ENCODE results near the gene S100A4. TPM values are rescaled to one million over a fixed set of nuclear protein-coding genes. Genes with fewer than 3 reads are reported as not detected.
"Not testable (repeated sequence)": the region's sequence is repeated elsewhere in the genome, so short reads cannot be mapped to it uniquely, and the experiment has no call there.

The S100A4 gene
- total and polyA plus RNA-seq, 5 donors: 95.9 to 329 (median 160) TPM

DNA sequence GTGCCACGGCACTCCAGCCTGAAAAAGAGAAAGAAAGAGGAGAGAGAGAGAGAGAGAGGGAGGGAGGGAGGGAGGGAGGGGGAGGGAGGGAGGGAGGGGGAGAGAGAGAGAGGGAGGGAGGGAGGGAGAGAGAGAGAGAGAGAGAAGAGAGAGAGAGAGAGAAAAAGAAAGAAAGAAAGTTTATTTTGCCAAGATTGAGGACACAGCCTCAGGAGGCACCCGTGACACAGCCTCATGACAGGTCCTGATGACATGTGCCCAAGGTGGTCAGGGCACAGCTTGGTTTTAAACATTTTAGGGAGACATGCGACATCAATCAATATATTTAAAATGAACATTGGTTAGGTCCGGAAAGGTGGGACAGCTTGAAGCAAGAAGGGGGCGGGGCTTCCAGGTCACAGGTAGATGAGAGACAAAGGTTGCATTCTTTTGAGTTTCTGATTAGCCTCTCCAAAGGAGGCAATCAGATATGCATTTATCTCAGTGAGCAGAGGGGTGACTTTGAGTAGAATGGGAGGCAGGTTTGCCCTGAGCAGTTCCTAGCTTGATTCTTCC is 25.4 kb downstream of the S100A4 start:
- ATAC-seq; H3K4me3 ChIP-seq (ENCODE audit: low read length); intact Hi-C loops (cut with DNase I); H3K27me3 ChIP-seq (ENCODE audit: control insufficient read depth, insufficient read depth); H3K27ac ChIP-seq (ENCODE audit: low read length); H3K9me3 ChIP-seq (ENCODE audit: control insufficient read depth, low read length); DNase-seq; H3K4me1 ChIP-seq (ENCODE audit: control insufficient read depth, insufficient read depth, low read length): not testable (repeated sequence)
- 84% methylated on average over 5 of the region's 5 CpGs for WGBS

DNA sequence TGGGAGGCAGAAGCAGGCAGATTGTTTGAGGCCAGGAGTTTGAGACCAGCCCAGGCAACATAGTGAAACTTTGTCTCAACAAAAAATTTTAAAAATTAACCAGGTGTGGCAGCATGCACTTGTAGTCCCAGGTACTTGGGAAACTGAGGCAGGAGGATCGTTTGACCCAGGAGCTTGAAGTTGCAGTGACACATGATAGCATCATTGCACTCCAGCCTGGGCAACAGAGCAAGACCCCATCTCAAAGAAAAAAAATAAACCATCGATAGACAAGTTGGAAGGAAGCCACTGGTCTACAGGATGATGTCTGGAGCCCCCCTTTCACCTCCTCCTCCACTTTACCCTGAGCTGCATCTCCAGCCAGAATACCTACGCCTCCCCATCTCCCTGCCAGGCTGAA is 26.4 kb downstream of the S100A4 start:
- Histone ChIP-seq H3K9me3 (ENCODE audit: control insufficient read depth, low read length) (no peaks in the 10 kb centered on the region), H3K4me3 (ENCODE audit: low read length) (no peak overlapping the region), H3K4me1 (ENCODE audit: control insufficient read depth, insufficient read depth, low read length) (peaks cover 3% of the 10 kb centered on the region), H3K27ac (ENCODE audit: low read length) (no peak overlapping the region), H3K27me3 (ENCODE audit: control insufficient read depth, insufficient read depth) (no peaks in the 10 kb centered on the region)
- intact Hi-C loops (cut with DNase I): loop anchor here in 3 of 4 donors (10.0 kb wide), 2 partner anchors 226 to 256 kb away; partner anchors contain the start of gene SLC27A3 (in 1 of the 3)
- DNase-seq: no peak
- 91% methylated on average over 3 of the region's 3 CpGs for WGBS
- no peak for ATAC-seq

DNA sequence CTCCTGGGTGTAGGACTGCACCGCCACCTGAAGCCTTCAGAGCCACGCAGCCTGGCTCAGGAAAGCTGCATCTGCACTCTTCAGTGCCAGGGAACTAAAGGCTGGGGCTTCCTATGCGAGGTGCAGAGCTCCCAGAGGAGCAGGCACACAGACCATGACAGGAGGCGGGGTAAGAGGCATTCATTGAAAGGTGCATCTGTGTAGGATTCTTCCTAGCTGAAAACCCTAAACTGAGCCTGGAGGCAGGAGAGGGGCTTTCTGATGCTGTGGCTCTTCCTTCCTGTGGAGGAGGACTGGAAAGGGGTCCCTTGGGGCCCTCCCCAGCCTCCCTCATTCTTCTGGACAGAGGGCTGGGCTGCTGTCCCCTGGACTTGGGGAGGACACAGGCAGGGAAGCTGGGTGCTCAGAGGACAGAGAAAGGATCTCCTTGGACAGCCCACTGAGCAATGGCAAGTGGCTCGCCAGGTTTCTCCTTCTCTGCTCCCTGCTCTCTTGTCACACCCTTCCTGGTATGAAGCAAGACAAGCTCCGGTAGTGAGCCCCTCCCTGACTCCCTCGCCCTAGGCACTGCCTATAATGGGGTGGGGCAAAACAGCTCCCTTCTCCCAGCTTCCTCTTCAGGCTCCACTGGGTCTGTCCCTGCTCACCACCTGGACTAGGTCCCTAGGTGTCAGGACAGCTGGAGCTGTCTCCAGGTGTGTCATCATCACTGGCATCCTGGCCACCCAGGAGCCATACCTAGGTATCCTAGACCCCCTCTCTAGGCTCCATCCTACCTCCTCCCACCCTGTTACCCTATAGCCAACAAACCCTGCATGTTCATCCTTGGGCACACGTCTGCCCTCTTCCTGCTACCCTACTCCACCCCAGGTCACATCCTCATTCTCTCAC is 29.9 kb downstream of the S100A4 start:
- peak in 1 of 3 donors; percentile 58 for DNase-seq
- intact Hi-C loops (cut with DNase I): loop anchor here in 3 of 4 donors (10.0 kb wide), 2 partner anchors 229 to 259 kb away; partner anchors contain the start of gene SLC27A3 (in 1 of the 3)
- Histone ChIP-seq H3K27me3 (ENCODE audit: control insufficient read depth, insufficient read depth) (no peaks in the 10 kb centered on the region), H3K4me3 (ENCODE audit: low read length) (no peak overlapping the region), H3K9me3 (ENCODE audit: control insufficient read depth, low read length) (no peaks in the 10 kb centered on the region), H3K4me1 (ENCODE audit: control insufficient read depth, insufficient read depth, low read length) (peaks cover 3% of the 10 kb centered on the region), H3K27ac (ENCODE audit: low read length) (no peak overlapping the region)
- 57% methylated on average over 8 of the region's 8 CpGs for WGBS
- peak; percentile 65 to 83 for ATAC-seq

DNA sequence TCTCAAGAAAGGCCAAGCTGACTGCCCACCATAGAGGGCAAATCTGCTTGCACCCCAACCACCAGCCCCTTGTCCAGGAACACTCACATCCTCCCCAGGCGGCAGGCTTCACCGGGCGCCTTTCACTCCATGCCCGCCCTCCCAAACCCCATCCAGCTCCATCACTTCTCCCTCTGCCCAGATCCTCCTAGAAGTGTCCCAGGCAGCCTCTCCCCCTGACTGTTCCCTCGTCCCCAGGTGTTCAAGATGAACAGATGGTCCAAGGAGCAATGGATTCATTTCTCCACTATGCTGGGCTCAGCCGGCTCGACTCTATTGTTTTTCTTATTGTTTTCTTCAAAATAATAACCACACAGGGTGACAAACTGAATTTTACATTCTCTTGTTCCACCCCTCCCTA is 31.9 kb downstream of the S100A4 start:
- intact Hi-C loops (cut with DNase I): loop anchor here (5.0 to 10.0 kb wide), 3 partner anchors 54 to 261 kb away; partner anchors contain the start of genes S100A2 (in 2 of the 4) and SLC27A3 (in 1 of the 4)
- peaks cover 3% of the 10 kb centered on the region for H3K4me1 ChIP-seq (ENCODE audit: control insufficient read depth, insufficient read depth, low read length)

DNA sequence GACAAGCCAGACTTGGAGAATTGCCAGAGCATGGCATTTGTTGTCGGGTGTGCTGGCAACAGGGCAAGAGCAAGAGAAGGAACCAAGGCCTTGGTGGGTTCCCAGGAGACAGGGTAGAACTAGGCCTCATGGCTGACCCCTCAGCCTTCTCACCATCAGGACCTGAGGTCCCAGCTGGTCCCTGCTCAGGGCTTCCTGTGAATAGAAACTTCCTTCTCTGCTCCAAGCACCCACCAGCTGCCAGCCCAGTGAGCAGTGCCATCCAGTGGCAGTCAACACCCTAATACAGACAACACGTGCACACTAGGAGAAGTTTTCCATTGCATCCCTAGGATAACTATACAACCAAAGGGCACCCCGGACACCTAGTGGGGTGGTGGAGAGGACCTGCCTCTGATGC is 32.6 kb downstream of the S100A4 start:
- intact Hi-C loops (cut with DNase I): loop anchor here (5.0 to 10.0 kb wide), 3 partner anchors 54 to 262 kb away; partner anchors contain the start of genes S100A2 (in 2 of the 4) and SLC27A3 (in 1 of the 4)
- ATAC-seq: no peak
- no peak for DNase-seq
- Histone ChIP-seq H3K9me3 (ENCODE audit: control insufficient read depth, low read length) (no peaks in the 10 kb centered on the region), H3K27ac (ENCODE audit: low read length) (no peak overlapping the region), H3K4me3 (ENCODE audit: low read length) (no peak overlapping the region), H3K27me3 (ENCODE audit: control insufficient read depth, insufficient read depth) (no peaks in the 10 kb centered on the region), H3K4me1 (ENCODE audit: control insufficient read depth, insufficient read depth, low read length) (peaks cover 3% of the 10 kb centered on the region)
- 71% methylated on average over 3 of the region's 3 CpGs for WGBS

More for the DNA sequence above, 31.9 kb downstream of the S100A4 start:
- 95% methylated on average over 7 of the region's 7 CpGs for WGBS
- Histone ChIP-seq H3K4me3 (ENCODE audit: low read length) (no peak overlapping the region), H3K27ac (ENCODE audit: low read length) (no peak overlapping the region), H3K27me3 (ENCODE audit: control insufficient read depth, insufficient read depth) (no peaks in the 10 kb centered on the region), H3K9me3 (ENCODE audit: control insufficient read depth, low read length) (no peaks in the 10 kb centered on the region)
- no peak for ATAC-seq
- no peak for DNase-seq

DNA sequence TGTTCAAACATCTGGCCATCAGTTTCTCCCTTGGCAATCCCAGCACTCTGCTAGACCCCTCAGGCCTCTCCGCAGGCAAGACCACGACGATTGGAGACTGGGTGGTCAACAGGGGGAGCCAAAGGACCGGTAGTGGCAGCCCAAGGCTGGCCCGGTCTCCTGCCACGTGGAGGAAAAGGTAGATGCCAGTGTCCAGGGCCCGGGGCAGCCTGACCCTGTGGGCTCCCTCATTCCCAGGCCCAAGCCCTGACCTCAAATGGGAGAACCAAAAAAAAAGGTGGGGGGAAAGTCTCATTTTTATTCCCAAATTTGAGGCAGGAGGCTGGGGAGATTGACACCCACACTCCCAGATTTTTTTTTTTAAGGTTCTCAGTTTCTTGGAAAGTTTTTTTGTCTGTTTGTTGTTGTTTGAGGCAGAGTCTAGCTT is 34.6 kb downstream of the S100A4 start:
- intact Hi-C loops (cut with DNase I): loop anchor here (1.0 to 10.0 kb wide), 5 partner anchors 56 to 264 kb away; partner anchors contain the start of genes S100A2 (in 2 of the 4) and SLC27A3 (in 1 of the 4)

DNA sequence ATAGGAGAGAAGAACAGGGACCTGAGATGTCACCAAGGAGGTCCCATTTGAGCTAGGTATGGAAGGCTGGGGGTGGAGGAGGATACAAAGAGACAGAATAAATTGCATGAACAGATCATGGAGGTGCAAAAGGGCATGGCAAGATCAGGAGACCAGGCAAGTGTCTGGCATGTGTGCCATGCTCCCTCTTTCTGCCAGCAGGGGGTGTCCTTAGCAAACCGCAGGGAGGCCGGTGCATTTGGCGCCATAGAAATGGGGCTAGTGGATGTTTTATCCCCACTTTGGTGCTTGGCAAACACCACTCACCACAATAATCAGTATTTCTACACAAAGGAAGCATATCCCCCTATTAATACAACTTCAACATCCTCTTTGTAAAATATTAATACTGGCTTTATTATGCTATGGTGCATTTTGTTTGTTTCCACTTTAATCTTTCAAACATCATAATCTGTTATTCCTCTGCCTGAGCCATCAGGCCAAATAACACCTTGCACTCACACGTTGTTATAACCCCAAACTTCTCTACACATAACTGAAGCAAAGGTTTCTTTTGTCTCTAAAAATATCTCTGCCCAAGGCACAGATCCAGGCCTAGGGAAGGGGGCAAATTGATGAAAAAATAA is 35.8 kb downstream of the S100A4 start:
- Histone ChIP-seq H3K27ac (ENCODE audit: low read length) (no peak overlapping the region), H3K4me3 (ENCODE audit: low read length) (no peak overlapping the region), H3K27me3 (ENCODE audit: control insufficient read depth, insufficient read depth) (no peaks in the 10 kb centered on the region), H3K9me3 (ENCODE audit: control insufficient read depth, low read length) (no peaks in the 10 kb centered on the region), H3K4me1 (ENCODE audit: control insufficient read depth, insufficient read depth, low read length) (peaks cover 3% of the 10 kb centered on the region)
- DNase-seq (peak in 1 of 3 donors; percentile 66), ATAC-seq (no peak)
- intact Hi-C loops (cut with DNase I): loop anchor here (2.0 to 10.0 kb wide), 4 partner anchors 57 to 265 kb away; partner anchors contain the start of genes S100A2 (in 2 of the 4) and SLC27A3 (in 1 of the 4)
- WGBS: 73% methylated on average over 4 of the region's 4 CpGs

More for the DNA sequence above, 34.6 kb downstream of the S100A4 start:
- ATAC-seq (peak; percentile 61), DNase-seq (peak; percentile 85 to 94 (median 91))
- Histone ChIP-seq H3K9me3 (ENCODE audit: control insufficient read depth, low read length) (no peaks in the 10 kb centered on the region), H3K27me3 (ENCODE audit: control insufficient read depth, insufficient read depth) (no peaks in the 10 kb centered on the region), H3K27ac (ENCODE audit: low read length) (no peak overlapping the region), H3K4me3 (ENCODE audit: low read length) (no peak overlapping the region), H3K4me1 (ENCODE audit: control insufficient read depth, insufficient read depth, low read length) (peaks cover 7% of the 10 kb centered on the region)
- WGBS: under 1% methylated on average over 7 of the region's 7 CpGs

DNA sequence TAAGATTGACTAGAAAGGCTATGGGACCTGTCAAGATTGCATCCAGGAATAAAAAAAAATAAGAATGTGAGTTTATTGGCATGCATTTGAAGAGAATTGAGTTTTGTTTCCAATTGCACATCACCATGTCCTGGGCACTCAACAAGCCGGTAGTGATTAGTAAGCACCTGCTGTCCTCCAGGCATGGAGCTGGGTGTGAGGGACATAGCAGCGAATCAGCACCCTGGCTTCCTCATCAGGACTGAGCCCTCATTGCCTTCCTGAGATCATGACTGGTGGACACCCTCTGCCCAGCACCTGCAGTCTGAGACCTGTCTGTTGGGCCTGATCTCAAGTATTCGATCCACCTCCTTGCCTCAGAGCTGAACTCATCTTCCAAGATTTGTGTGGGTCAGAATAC is 36.6 kb downstream of the S100A4 start:
- Histone ChIP-seq H3K27ac (ENCODE audit: low read length) (no peak overlapping the region), H3K4me1 (ENCODE audit: control insufficient read depth, insufficient read depth, low read length) (peaks cover 3% of the 10 kb centered on the region), H3K27me3 (ENCODE audit: control insufficient read depth, insufficient read depth) (no peaks in the 10 kb centered on the region), H3K4me3 (ENCODE audit: low read length) (no peak overlapping the region), H3K9me3 (ENCODE audit: control insufficient read depth, low read length) (no peaks in the 10 kb centered on the region)
- ATAC-seq (no peak), DNase-seq (no peak)
- 95% methylated on average over 3 of the region's 3 CpGs for WGBS
- intact Hi-C loops (cut with DNase I): no loop called here

DNA sequence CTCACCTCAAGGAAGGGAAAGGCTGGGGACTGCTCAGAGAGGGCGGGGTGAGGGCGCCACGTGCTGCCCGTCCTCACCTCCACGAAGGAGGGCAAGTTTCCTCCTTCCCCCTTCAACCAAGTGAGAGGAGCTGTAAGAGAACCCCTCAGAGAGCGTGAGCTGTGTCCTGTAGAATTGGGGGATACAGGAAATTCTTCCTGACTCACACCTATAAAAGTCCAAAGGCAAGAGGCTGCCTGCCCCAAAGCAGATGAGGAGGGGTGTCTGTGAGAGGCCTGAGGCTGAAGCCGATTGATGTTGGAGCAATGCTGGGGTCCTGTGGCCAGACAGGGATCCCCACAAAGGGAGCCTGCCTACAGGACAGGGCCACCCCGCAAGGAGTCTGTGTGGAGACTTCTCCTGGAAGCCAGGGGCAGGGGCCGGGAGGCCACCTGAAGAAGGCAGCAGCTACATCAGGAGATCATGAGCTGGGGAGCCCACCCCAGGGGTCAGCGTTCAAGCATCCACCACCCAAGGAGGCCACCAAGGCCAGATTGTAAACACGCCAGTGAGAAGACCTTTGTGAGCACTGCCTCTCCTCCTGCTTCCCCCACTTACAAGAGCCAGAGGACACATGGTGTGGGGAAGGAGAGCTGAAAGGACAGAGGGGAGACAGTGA is 37.6 kb downstream of the S100A4 start:
- Histone ChIP-seq H3K9me3 (ENCODE audit: control insufficient read depth, low read length) (no peaks in the 10 kb centered on the region), H3K4me1 (ENCODE audit: control insufficient read depth, insufficient read depth, low read length) (peaks cover 3% of the 10 kb centered on the region), H3K4me3 (ENCODE audit: low read length) (no peak overlapping the region), H3K27me3 (ENCODE audit: control insufficient read depth, insufficient read depth) (no peaks in the 10 kb centered on the region), H3K27ac (ENCODE audit: low read length) (no peak overlapping the region)
- intact Hi-C loops (cut with DNase I): no loop called here
- no peak for DNase-seq
- 87% methylated on average over 11 of the region's 11 CpGs for WGBS
- ATAC-seq: no peak

DNA sequence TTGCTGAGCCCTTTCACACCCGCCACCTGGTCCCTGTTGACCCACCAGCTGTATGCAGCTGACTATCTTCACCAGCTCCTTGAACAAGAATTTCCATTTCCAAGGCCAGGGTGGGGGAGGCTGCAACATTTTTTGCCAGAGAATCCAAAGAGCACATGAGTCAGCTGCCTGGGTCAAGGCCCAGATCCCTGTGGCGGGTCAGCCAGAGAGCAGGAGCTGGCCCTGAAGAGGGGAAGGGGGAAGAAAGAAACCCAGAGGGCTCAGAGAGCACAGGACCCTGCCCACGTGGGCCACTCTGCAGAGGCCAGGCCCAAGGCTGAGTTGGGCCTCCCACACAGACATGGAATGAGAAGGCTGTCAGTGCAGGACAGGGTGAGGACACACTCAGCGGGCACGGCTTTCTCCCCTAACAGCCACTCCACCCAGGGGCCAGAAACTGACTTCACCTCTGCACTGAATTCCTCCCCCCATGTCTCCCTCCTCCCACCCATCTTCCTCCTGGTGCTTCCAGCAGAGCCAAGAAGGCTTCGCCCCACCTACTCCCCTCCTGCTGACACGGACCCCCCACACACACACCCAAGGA is 38.7 kb downstream of the S100A4 start:
- H3K27me3 ChIP-seq (ENCODE audit: control insufficient read depth, insufficient read depth): no peaks in the 10 kb centered on the region
- H3K4me3 ChIP-seq (ENCODE audit: low read length): no peak overlapping the region
- DNase-seq (peak; percentile 91 to 94 (median 93)), ATAC-seq (peak; percentile 89 to 92)
- H3K9me3 ChIP-seq (ENCODE audit: control insufficient read depth, low read length): no peaks in the 10 kb centered on the region
- intact Hi-C loops (cut with DNase I): no loop called here
- H3K4me1 ChIP-seq (ENCODE audit: control insufficient read depth, insufficient read depth, low read length): peaks cover 3% of the 10 kb centered on the region
- H3K27ac ChIP-seq (ENCODE audit: low read length): peak overlapping the region; percentile 93
- WGBS: 38% methylated on average over 7 of the region's 7 CpGs
